HFF-Myc (cell line): ENCODE results near the gene CEACAM7.

Source experiments
- DNase-seq: peaks from one replicate; pipeline ENCODE4 v3.0.0-alpha.2; 2011; ENCODE audit warnings: low read depth; ENCODE audit errors: extremely low read depth
- H3K4me3 ChIP-seq: replicated peaks from 2 replicates; pipeline ENCODE4 v1.5.1; 2011; ENCODE audit warnings: low read depth, mild to moderate bottlenecking, control low read depth, low read length
- TF ChIP-seq, protein P1 (sequence below): IDR thresholded peaks from 2 replicates; pipeline ENCODE4 v1.5.1; 2012; ENCODE audit warnings: mild to moderate bottlenecking, low read depth, low read length, control low read depth; ENCODE audit errors: missing control alignments

Gene CEACAM7

DNA sequence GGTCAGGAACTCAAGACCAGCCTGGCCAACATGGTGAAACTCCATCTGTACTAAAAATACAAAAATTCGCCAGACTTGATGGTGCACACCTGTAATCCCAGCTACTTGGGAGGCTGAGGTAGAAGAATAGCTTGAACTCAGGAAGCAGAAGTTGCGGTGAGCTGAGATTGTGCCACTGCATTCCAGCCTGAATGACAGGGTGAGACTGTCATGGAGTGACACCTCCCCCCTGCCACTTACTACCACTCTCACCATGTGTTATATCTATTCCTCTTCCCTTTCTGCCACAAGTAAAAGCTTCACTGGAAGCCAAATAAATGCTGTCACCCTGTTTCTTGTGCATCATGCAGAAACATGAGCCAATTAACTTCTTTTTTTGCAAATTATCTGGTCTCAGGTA is 50.6 kb downstream of the CEACAM7 start:
- H3K4me3 ChIP-seq: no peak overlapping the region
- no peak for DNase-seq
- TF ChIP-seq, protein P1, sequence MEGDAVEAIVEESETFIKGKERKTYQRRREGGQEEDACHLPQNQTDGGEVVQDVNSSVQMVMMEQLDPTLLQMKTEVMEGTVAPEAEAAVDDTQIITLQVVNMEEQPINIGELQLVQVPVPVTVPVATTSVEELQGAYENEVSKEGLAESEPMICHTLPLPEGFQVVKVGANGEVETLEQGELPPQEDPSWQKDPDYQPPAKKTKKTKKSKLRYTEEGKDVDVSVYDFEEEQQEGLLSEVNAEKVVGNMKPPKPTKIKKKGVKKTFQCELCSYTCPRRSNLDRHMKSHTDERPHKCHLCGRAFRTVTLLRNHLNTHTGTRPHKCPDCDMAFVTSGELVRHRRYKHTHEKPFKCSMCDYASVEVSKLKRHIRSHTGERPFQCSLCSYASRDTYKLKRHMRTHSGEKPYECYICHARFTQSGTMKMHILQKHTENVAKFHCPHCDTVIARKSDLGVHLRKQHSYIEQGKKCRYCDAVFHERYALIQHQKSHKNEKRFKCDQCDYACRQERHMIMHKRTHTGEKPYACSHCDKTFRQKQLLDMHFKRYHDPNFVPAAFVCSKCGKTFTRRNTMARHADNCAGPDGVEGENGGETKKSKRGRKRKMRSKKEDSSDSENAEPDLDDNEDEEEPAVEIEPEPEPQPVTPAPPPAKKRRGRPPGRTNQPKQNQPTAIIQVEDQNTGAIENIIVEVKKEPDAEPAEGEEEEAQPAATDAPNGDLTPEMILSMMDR: no peak

DNA sequence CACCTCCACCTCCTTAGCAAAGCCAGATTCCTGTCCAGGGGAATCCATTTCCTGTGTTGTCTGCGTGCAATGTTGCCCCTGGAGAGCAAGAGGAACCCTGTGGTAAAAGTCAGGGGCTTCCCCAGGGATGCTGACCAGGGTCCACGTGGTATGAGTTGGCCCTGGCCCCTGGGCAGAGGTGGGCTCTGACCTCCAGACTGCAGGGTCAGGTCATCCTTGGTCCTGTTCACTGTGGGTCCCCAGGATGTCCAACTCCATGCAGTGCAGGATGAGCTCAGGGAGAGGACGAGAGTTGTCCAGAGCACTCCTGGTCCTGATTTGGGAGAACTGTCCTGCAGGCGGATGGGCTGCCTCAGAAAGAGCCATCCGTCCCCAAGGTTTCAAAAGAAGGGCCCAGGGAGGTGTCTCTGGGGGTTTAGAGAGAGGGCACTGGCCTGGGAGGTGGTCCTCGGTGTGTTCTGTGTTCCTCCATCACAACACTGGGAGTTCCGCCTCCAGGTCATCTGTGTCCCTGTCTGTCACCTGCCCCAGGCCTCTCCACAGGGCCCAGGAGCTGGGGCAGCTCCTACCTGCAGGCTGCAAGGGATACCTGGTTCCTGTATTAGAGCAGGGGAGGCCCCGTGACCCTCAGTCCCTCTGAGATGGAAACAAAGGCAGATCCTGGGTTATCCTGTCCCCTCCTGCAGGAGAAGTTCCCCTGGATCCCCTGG is 59.9 kb downstream of the CEACAM7 start:
- TF ChIP-seq, protein P1: no peak
- H3K4me3 ChIP-seq: no peak overlapping the region

DNA sequence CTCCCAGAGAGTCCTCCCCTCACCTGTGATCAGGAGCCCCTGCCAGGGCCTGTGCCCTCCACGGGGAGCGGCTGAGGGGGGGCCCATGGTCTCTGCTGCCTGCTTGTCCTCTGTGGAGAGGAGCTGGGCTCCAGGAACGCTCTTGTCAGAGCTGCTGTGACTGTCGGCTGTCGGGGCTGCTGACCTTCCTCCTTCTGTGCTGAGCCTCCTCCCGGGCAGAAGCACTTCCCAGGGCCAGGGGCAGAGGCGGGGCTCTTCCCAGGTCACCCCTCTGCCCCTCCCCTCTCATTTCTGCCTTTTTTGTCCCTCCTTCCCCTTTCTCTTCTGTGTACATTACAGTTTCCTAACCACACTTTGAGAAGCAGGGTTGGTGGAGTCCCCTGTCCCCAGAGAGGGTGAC is 61.2 kb downstream of the CEACAM7 start, which contains the start of gene CEACAM4:
CEACAM4 (minus strand) TSS at position 198 of the 400 bp plus-strand sequence; CDS start at position 87, 111 bp downstream.
- no peak for DNase-seq
- no peak within 1 kb of the TSS for H3K4me3 ChIP-seq
- TF ChIP-seq, protein P1: no peak

More for the DNA sequence above, 59.9 kb downstream of the CEACAM7 start:
- DNase-seq: no peak

DNA sequence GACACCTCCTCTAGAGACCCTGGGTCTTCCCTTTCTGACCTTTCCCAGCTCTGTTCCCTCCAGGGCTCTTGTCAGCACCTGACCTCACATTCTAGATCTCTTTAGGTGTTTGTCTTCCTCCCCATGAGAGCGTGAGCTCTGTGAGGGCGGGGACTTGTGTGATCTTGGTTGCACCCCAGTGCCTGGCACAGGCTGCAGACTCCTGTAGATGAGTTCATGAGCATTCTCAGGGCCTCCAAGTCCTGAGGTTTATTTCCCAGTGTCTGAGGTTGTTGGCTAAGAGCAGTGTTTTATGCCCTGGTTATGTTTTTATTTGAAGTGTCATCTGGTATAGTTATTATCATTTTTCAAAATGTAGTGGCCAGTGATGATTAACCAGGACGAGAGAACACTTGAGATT is 61.8 kb downstream of the CEACAM7 start:
- no peak overlapping the region for H3K4me3 ChIP-seq
- DNase-seq: no peak
- TF ChIP-seq, protein P1: no peak

DNA sequence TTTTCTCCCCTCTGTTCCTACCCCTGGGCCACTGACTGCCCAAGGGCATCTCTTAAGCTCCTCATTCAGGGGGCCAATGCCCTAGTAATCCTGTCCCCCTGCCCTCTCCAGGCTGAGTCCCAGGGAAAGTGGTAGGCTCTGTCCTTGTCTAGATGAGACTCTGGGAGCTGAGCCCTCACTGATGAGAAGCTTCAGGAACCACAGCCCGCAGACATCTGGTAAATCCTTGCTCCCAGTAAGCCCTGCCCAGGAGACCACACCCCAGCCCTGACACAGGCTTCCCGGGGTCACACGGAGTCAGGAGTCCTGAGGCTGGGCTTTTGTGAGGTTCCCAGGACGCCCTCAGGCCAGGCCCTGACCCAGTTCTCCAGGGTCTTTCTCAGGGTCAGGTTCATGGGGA is 63.1 kb downstream of the CEACAM7 start:
- TF ChIP-seq, protein P1: no peak
- no peak for DNase-seq
- H3K4me3 ChIP-seq: no peak overlapping the region

DNA sequence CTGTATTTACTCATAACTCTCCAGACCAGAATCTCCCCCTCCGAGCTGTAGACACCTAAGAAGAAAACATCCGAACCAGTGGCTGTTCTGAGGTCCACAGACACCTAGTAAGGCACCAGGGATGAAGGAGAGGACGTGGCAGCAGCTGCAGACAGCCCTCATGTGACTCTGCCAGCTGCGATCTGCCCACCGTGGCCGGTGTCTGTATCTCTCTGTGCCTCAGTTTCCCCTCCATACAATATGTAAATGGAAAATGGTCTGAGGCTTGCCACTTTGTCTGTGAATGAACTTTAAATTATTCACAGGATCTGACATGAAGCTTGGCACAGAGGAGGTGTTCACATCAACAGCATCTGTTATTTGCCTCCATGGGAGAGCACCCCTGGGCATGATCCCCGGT is 63.6 kb downstream of the CEACAM7 start:
- H3K4me3 ChIP-seq: no peak overlapping the region
- DNase-seq: no peak
- TF ChIP-seq, protein P1: no peak
